HG03460 (cell line): ENCODE results near the gene SMTNL1.
A peak's percentile ranks its signal among the peaks of the same experiment; 100 is the strongest.

Experiments used
- ATAC-seq: cut with Tn5 transposase; IDR thresholded peaks from one replicate; pipeline ENCODE4 v1.9.1; 2021; ENCODE audit not compliant: unreplicated experiment

Gene SMTNL1

GRCh38 chr11:57543593-57543992 is 6.2 kb downstream of the SMTNL1 start:
- ATAC-seq, result no peak

DNA sequence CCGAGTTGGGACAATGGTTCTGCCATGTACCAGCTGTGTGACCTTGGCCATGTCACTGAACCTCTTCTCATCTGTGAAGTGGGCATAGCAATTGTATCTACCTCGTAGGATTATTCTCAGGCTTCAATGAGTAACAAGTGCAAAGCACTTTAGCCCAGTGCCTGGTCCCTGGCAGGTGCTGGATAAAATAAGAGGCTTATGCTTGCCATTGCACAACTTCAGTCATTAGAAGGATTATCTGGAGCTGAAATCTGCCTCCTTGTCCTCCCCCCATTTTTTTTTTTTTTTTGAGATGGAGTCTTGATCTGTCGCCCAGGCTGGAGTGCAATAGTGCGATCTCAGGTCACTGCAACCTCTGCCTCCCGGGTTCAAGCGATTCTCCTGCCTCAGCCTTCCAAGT is 7.2 kb downstream of the SMTNL1 start:
- no peak for ATAC-seq

DNA sequence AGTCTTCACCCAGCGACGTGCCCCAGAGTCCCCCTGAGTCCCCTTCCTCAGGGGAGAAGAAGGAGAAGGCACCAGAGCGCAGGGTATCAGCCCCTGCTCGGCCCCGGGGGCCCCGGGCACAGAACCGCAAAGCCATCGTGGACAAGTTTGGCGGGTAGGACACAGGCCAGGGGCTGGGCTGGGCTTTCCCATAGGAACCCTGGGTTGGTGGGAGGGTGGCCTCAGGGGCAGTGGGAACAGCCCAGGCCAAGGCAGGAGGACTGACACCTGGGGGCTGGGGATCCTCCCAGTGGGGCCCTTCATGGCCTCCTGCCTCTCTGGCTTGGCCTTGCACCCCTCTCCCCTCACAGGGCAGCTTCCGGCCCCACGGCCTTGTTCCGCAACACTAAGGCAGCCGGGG is 8.5 kb downstream of the SMTNL1 start:
- ATAC-seq, result no peak

- no peak for ATAC-seq
Measured at GRCh38 chr11:57546451-57546850, 9.1 kb downstream of the SMTNL1 start.

- no peak for ATAC-seq
Measured at GRCh38 chr11:57546869-57547475, 9.6 kb downstream of the SMTNL1 start.

GRCh38 chr11:57547854-57548377 is 10.5 kb downstream of the SMTNL1 start:
- peak; percentile 91 for ATAC-seq

- ATAC-seq, result no peak
Measured at GRCh38 chr11:57549983-57550382, 12.6 kb downstream of the SMTNL1 start.

GRCh38 chr11:57551941-57552340 is 14.5 kb downstream of the SMTNL1 start:
- no peak for ATAC-seq

- no peak for ATAC-seq
Measured at GRCh38 chr11:57552479-57552878, 15.1 kb downstream of the SMTNL1 start.

- no peak for ATAC-seq
Measured at GRCh38 chr11:57555393-57555792, 18.0 kb downstream of the SMTNL1 start.

GRCh38 chr11:57556041-57556440 is 18.6 kb downstream of the SMTNL1 start:
- ATAC-seq, result no peak

GRCh38 chr11:57560146-57560545 is 22.8 kb downstream of the SMTNL1 start:
- ATAC-seq, result no peak

GRCh38 chr11:57562596-57562995 is 25.2 kb downstream of the SMTNL1 start:
- no peak for ATAC-seq

DNA sequence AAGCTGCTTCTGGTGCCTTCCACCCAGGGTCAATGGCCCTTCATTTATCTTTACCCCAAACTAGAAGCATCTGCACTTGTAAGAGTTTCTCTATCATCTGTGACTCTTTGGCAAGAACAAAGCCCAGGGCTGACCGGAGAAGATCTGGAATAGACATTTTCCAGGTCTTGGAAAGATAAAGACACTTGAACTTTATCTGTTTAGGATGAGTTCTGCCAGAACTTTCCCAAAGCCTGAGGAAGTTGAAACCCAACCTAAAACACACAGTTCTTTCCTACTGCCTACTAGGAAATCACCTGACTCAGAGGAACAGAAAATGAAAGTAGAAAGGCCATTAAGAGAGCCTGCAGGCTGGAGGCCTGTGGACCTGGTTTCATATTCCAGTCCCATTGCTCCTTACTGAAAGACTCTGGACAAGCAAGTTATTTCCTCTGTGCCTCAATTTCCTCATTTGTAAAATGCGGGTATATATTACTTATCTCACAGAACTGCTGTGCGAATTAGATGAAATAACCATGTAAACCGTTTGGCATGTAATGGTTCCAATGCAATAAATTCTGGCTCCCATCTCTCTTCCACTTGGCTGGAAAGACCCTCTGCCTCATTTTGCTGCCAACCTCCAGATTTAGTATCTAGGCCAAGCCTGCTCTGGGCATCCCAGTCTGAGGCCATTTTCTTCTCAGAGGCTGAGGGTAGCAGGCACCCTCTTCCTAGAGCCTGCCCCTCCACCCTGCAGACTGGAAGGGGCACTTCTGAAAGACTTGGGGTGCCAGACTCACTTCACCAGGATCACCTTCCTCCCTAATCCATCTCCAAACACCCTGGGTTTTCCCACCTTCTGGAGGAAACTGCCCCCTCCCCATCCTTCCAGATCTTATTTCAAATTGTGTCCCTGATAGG is 28.9 kb downstream of the SMTNL1 start:
- peak; percentile 57 for ATAC-seq

DNA sequence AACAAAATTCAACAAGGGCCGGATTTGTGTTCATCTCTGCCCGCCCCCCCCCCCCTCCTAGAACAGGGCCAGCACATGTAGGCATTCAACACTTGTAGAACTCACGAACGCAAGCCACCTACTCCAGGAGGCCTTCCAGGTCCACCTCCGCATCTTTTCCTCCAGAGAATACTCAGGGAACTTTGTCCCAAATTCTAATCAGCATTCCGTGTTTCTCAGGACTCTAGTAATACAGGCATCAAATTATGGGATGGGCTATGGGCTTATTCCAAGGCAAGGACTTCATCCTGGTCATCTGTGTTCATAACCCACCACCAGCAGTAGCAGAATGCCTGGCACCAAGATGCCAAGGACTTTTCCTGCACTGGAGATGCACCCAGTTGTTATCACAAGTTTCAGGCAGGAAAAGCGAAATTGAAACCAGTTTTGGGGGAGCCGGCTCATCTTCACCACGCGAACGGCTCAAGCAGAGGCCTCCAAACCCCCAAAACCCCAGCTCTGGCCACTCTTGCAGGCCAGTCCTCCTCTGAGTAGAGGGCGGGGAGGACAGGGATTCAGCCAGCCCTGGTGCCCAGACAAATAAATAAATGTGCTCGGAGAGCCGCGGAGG is 29.6 kb downstream of the SMTNL1 start:
- peak; percentile 3 for ATAC-seq

- ATAC-seq, result peak; percentile 65
Measured at GRCh38 chr11:57567515-57568329, 30.3 kb downstream of the SMTNL1 start, which contains the start of gene UBE2L6. Gene UBE2L6 (minus strand): TSS chr11:57567672. CDS start chr11:57567611, 61 bp downstream.

DNA sequence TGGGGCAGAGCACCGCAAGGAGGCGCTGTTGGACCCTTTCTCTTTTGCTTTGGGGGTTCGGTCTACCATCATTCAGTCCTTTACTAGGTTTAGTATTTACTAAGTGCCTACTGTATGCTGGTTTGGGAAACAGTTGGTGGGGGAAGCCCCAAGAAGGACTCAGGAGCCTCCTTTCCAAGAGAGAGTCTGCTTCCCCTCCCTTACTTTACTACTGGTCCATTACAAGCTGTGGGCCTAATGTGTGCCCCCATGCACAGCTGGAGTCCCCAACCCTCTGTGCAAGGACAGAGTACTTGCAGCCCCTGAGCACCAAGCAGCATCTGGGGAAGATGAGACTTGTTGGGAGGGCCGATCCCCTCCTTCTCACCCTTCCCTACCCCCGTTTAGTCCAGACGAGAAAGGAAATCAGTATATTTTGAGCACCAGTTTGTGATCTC is 31.0 kb downstream of the SMTNL1 start:
- ATAC-seq, result no peak

- no peak for ATAC-seq
Measured at GRCh38 chr11:57571606-57572005, 34.2 kb downstream of the SMTNL1 start.

DNA sequence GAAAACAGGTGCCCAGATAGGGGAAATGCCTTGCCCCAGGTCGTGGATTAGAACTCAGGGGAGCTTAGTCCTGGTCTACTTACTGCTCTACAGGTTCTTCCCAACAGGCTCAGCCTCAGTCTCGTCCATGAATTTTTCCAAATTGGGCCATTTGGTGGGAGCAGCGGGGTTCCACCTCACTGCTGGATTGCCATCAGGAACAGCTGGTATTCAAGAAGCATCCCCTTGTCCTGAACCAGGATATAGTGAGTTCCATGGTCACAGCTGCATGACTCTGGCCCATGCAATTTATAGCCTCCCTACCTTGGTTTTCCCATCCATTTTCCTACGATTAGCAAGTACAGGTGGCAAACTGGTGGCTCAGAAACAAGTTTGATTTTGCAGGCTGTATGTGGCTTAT is 36.7 kb downstream of the SMTNL1 start:
- ATAC-seq, result no peak

GRCh38 chr11:57584341-57584740 is 46.9 kb downstream of the SMTNL1 start:
- ATAC-seq, result no peak

GRCh38 chr11:57585301-57585700 is 47.9 kb downstream of the SMTNL1 start:
- no peak for ATAC-seq
